GM21423 (cell line): ENCODE measurements around the gene SRRT.
"Not testable (repeated sequence)": the region's sequence is repeated elsewhere in the genome, so short reads cannot be mapped to it uniquely, and the experiment has no call there.

Experiments
- ATAC-seq: cut with Tn5 transposase; IDR thresholded peaks from one replicate; pipeline ENCODE4 v1.9.1; 2021; ENCODE audit warnings: mild to moderate bottlenecking, moderate library complexity; ENCODE audit not compliant: unreplicated experiment

SRRT gene

DNA sequence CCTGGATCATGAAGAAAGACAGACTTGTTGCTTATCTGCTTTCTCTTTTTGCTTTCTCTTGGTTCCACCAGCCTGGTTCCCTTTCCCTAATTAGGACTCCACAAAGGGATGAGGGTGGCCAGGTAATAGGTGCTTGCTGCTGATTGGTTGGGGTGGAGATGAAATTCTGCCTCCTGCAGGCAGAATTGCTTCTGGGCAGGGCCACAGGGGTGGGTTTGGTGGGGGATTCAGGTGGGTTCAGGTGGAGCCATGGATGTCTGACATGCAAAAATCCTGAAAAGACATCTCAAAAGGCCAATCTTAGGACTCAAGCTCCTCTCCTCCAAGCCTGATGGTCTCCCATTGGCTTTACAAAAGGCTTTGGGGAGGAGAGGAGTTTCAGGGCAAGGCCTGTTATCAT lies 46.1 kb downstream of the SRRT start:
- no peak for ATAC-seq

DNA sequence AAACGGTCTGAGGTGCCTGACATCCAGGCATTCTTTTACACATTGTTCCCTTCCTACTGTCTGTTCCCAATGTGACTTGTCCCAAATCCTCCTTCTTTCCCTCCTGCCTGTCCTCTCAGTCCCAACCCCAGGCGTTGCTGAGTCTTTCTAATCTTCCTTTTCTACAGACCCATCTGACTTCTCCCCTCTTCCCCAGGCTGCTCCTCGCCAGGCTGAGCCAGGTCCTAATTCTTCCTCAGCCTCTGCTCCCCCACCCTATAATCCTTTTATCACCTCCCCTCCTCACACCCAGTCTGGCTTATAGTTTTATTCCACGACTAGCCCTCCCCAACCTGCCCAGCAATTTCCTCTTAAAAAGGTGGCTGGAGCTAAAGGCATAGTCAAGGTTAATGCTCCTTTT lies 48.7 kb downstream of the SRRT start:
- not testable (repeated sequence) for ATAC-seq

DNA sequence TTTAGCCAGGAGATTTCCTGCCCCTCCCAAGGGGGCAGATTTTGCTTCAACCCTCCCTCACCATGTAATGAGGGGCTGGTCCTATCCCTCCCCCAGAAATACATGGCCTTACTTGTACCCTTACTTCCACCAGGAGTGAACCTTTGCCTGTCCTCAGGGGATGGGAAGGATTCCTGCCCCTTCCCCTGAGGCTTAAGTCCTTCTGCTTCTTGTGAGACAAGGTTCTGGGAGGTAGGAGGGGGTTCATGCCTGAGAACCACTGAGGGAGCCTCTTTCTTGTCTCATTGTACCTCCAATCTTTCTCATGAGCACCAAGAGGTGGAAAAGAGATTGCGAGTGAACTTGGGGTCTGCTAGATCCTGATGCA lies 54.9 kb downstream of the SRRT start:
- ATAC-seq = no peak

DNA sequence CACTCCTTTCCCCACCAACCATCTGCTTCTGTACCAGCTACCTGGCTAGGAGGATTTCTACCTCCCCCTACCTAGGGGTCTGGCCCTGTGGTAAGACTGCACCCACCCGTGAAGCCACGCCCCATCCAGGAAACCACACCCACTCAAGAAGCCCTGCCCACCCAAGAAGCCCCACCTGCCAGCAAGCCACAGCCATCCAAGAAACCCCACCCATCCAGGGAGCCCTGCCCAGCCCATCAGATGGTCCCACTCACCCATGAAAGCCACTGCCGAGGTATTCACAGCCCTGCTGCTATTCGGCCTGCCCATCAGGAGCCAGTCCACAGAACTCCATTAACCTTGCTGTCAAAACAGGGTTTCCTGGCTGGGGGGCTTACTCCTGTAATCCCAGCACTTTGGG lies 58.8 kb downstream of the SRRT start:
- no peak for ATAC-seq

DNA sequence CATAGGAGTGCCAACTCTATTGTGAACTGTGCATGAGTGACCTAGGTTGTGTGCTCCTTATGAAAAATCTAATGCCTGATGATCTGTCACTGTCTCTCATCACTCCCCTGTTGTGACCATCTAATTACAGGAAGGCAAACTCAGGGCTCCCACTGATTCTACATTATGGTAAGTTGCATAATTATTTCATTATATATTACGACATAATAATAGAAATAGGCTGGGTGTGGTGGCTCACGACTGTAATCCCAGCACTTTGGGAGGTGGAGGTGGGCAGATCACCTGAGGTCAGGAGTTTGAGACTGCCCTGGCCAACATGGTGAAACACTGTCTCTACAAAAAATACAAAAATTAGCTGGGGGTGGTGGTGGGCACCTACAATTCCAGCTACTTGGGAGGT lies 60.5 kb downstream of the SRRT start:
- not testable (repeated sequence) for ATAC-seq

DNA sequence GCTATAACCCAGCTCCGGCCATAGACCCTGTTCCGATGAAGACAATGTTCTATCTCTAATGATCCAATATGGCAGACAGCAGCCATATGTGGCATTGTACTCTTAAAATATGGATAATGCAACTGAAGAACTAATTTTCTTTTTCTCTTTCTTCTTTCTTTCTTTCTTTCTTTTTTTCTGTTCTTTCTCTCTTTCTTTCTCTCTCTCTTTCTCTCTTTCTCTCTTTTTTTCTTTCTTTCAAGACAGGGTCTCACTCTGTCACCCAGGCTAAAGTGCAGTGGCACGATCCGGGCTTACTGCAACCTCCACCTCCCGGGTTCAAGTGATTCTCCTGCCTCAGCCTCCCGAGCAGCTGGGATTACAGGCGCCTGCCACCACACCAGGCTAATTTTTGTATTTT lies 61.3 kb downstream of the SRRT start:
- not testable (repeated sequence) for ATAC-seq
